Keratinocyte (primary cell): ENCODE data around the gene TCERG1L. TPM values are rescaled to one million over a fixed set of nuclear protein-coding genes. Genes with fewer than 3 reads are reported as not detected.

ENCODE experiments used
- DNase-seq: peaks from one replicate; pipeline ENCODE4 v3.0.0-alpha.2; 2011; ENCODE audit warnings: low read depth, missing footprints, low spot score
- FAIRE-seq: peaks from 2 replicates; lab custom pipeline; 2011; peaks lifted over from hg19 to GRCh38; lab: Jason Lieb, UNC
- H2AFZ ChIP-seq: 2 replicates; pipeline ENCODE4 v1.6.0; 2012; ENCODE audit warnings: low read length, control low read depth, inconsistent platforms; ENCODE audit not compliant: control insufficient read depth
- H3K27ac ChIP-seq: 2 replicates; pipeline ENCODE4 v1.5.1; 2011; ENCODE audit warnings: low read length; ENCODE audit not compliant: control insufficient read depth, insufficient read depth
- H3K27me3 ChIP-seq: 3 replicates; pipeline ENCODE4 v1.6.0; 2011; ENCODE audit warnings: low read length; ENCODE audit not compliant: control insufficient read depth, insufficient read depth; ENCODE audit errors: extremely low read depth
- H3K36me3 ChIP-seq, 2 experiments: 2 replicates in 1 of 2; 3 replicates in 1 of 2; pipeline ENCODE4 v1.5.1; 2011; ENCODE audit warnings: low read length in 2 of 2, mild to moderate bottlenecking in 1 of 2; ENCODE audit not compliant: control insufficient read depth in 2 of 2, insufficient read depth in 2 of 2; ENCODE audit errors: extremely low read depth in 1 of 2
- H3K4me1 ChIP-seq: 3 replicates; pipeline ENCODE4 v1.5.1; 2011; ENCODE audit warnings: low read length; ENCODE audit not compliant: control insufficient read depth, insufficient read depth; ENCODE audit errors: extremely low read depth
- H3K4me2 ChIP-seq: 3 replicates; pipeline ENCODE4 v1.6.0; 2011; ENCODE audit warnings: low read depth, low read length; ENCODE audit not compliant: control insufficient read depth, insufficient read depth; ENCODE audit errors: extremely low read depth
- H3K4me3 ChIP-seq, 3 experiments: fragments of 200-600 bp in 1 of 3; sonication (generic) in 1 of 3; 2 replicates in 2 of 3; 3 replicates in 1 of 3; pipeline ENCODE4 v1.5.1; 2011 to 2016; ENCODE audit warnings: low read length in 3 of 3, mild to moderate bottlenecking in 3 of 3, control low read depth in 2 of 3, inconsistent platforms in 1 of 3, low read depth in 1 of 3, mixed read lengths in 1 of 3, mixed run types in 1 of 3, moderate library complexity in 1 of 3; ENCODE audit not compliant: control insufficient read depth in 2 of 3, insufficient read depth in 2 of 3; ENCODE audit errors: extremely low read depth in 1 of 3
- H3K79me2 ChIP-seq: 2 replicates; pipeline ENCODE4 v1.6.0; 2012; ENCODE audit warnings: low read length; ENCODE audit not compliant: control insufficient read depth, insufficient read depth
- H3K9ac ChIP-seq: 3 replicates; pipeline ENCODE4 v1.6.0; 2011; ENCODE audit warnings: low read length; ENCODE audit not compliant: control insufficient read depth, insufficient read depth; ENCODE audit errors: extremely low read depth
- H3K9me1 ChIP-seq: 3 replicates; pipeline ENCODE4 v1.6.0; 2011; ENCODE audit warnings: low read length; ENCODE audit not compliant: control insufficient read depth, insufficient read depth; ENCODE audit errors: extremely low read depth
- H3K9me3 ChIP-seq: 2 replicates; pipeline ENCODE4 v1.5.1; 2012; ENCODE audit warnings: low read depth, low read length; ENCODE audit not compliant: control insufficient read depth
- H4K20me1 ChIP-seq: 3 replicates; pipeline ENCODE4 v1.6.0; 2011; ENCODE audit warnings: low read length; ENCODE audit not compliant: control insufficient read depth, insufficient read depth; ENCODE audit errors: extremely low read depth
- CTCF ChIP-seq, 3 experiments: IDR thresholded peaks in 1 of 3; conservative IDR thresholded peaks in 1 of 3; optimal IDR thresholded peaks in 1 of 3; 2 replicates in 2 of 3; 3 replicates in 1 of 3; pipeline versions ENCODE3 to v1.5.1; 2011; ENCODE audit warnings: low read length in 3 of 3, mild to moderate bottlenecking in 3 of 3, moderate library complexity in 2 of 3, control low read depth in 1 of 3, inconsistent platforms in 1 of 3; ENCODE audit not compliant: insufficient read depth in 2 of 3; ENCODE audit errors: extremely low read depth in 1 of 3
- EZH2 ChIP-seq: IDR thresholded peaks from one replicate; pipeline ENCODE4 v1.6.1; 2012; ENCODE audit warnings: inconsistent platforms, mild to moderate bottlenecking, low read length, moderate library complexity
- dilution Hi-C: fragments of 300-500 bp; cut with MboI; formaldehyde crosslinking; loops from one replicate; pipeline ENCODE4 v1.7.0; 2020; ENCODE audit warnings: low sequenced_read_pairs; ENCODE audit not compliant: extremely low pct_ligation_motif_present
- polyA plus RNA-seq, 5 experiments: library from polyadenylated mRNA; depleted of rRNA in 3 of 5; stranded (reverse) in 3 of 5; stranded (forward) in 1 of 5; unstranded in 1 of 5; fragments of >200 nt; gene quantifications; 1 replicate in 1 of 5; 2 replicates in 3 of 5; 3 replicates in 1 of 5; pipeline versions ENCODE4 v1.2.1 to v1.2.3, GENCODE V29; 2011 to 2012; ENCODE audit warnings: missing spikeins in 2 of 5, low read depth in 1 of 5, low replicate concordance in 1 of 5

TCERG1L gene
- polyA plus RNA-seq, 1 donor (not counting 4 experiments of a cell fraction or from before 2014, with no cell fraction given): not detected

DNA sequence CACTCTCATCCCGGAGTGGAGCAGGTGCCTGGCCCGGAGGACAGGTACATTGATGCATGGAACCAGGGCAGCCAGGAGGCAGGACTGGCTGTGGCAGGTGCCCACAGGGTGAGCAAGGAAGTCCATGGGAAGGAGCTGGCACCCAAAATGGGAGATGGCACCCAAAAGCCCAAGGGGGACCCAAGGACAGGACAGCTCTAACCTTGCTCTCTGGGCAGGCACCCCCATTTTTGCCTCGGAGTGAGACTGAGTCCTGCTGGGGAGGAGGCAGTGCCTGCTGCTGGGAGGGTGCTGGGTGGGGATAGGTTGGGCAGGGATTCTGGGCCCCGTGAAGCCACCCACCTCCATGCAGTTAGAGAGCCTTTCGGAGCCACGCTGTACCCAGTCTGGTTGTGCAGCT is 234.5 kb downstream of the TCERG1L start:
- TF ChIP-seq CTCF (optimal IDR thresholded peaks at IDR 0.05 in 1 of 3, IDR thresholded peaks at IDR 0.05 in 1 of 3, conservative IDR thresholded peaks at IDR 0.05 in 1 of 3; ENCODE audit: extremely low read depth in 1 of 3, insufficient read depth in 2 of 3, low read length in 3 of 3): no peak
- no peak for TF ChIP-seq EZH2
- FAIRE-seq: no peak
- Histone ChIP-seq H3K4me2 (no peak overlapping the region), H2AFZ (no peak overlapping the region), H3K4me1 (no peaks in the 10 kb centered on the region), H3K4me3 (no peak overlapping the region), H3K9ac (no peak overlapping the region), H3K9me1 (no peaks in the 10 kb centered on the region), H3K79me2 (no peaks in the 10 kb centered on the region), H3K9me3 (peaks cover 33% of the 10 kb centered on the region), H3K27ac (no peak overlapping the region), H3K27me3 (no peaks in the 10 kb centered on the region), H4K20me1 (no peaks in the 10 kb centered on the region), H3K36me3 (no peaks in the 10 kb centered on the region)
- DNase-seq: no peak
- dilution Hi-C loops: no loop called here

DNA sequence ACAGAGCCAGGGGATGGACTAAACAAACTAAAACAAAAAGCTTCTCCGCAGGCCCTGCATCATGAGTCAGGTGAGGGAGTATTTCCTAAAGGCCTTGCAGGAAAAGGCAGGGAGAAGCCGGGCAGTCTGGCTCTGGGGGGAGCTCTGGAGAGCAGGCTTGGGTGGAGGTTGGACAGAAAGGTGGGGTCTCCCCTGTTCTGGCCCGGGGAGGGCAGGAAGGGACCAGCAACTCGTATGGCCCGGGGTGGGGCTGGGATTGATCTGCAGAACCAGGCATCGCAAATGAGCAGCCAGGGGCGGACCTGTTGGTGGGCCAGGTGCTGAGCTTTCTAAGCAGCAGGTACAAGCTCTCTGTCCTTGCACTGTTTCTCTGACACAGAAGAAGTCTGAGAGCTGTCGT is 235.2 kb downstream of the TCERG1L start:
- no peak overlapping the region for H3K4me3 ChIP-seq
- no peak for TF ChIP-seq EZH2
- TF ChIP-seq CTCF (optimal IDR thresholded peaks at IDR 0.05 in 1 of 3, IDR thresholded peaks at IDR 0.05 in 1 of 3, conservative IDR thresholded peaks at IDR 0.05 in 1 of 3; ENCODE audit: extremely low read depth in 1 of 3, insufficient read depth in 2 of 3, low read length in 3 of 3): no peak
- no peak overlapping the region for H2AFZ ChIP-seq
- H3K4me2 ChIP-seq: no peak overlapping the region
- H3K79me2 ChIP-seq: no peaks in the 10 kb centered on the region
- DNase-seq (no peak), FAIRE-seq (no peak)
- H3K9ac ChIP-seq: no peak overlapping the region
- peaks cover 29% of the 10 kb centered on the region for H3K9me3 ChIP-seq
- no peak overlapping the region for H3K27ac ChIP-seq
- H3K36me3 ChIP-seq: no peaks in the 10 kb centered on the region
- dilution Hi-C loops: no loop called here
- no peaks in the 10 kb centered on the region for H4K20me1 ChIP-seq
- H3K4me1 ChIP-seq: no peaks in the 10 kb centered on the region
- no peaks in the 10 kb centered on the region for H3K9me1 ChIP-seq
- H3K27me3 ChIP-seq: no peaks in the 10 kb centered on the region
